HCT116 (cell line): ENCODE measurements around the gene PSTPIP2. TPM values are rescaled to one million over a fixed set of nuclear protein-coding genes. Genes with fewer than 3 reads are reported as not detected.

Source experiments
- ATAC-seq: fragments of 200-7000 bp; cut with Tn5 transposase; 2 replicates; pipeline ENCODE4 v1.9.1; 2020; ENCODE audit warnings: mild to moderate bottlenecking, moderate library complexity
- BruUV-seq: library from RNA; stranded (reverse); fragments of 400-500 nt; replicated peaks from 2 replicates; lab custom pipeline; 2021; lab: Mats Ljungman, UMichigan
- CTCF ChIA-PET: fragments of 300-600 bp; sonication (Branson Sonifier 250); formaldehyde crosslinking; loops from one replicate; lab custom pipeline; 2021; ENCODE audit warnings: antibody characterized with exemption; lab: Charles Lee
- POLR2A ChIA-PET: fragments of 300-600, 350-600 bp; sonication (Branson Sonifier 250); formaldehyde crosslinking; loops from one replicate; lab custom pipeline; 2021; ENCODE audit warnings: antibody characterized with exemption; lab: Charles Lee
- RAD21 ChIA-PET, 2 experiments: fragments of 300-600 bp; sonication (Branson Sonifier 250); formaldehyde crosslinking; loops; one replicate each; lab custom pipeline; 2023; ENCODE audit warnings: low total read pairs in 2 of 2; ENCODE audit not compliant: uncharacterized antibody in 2 of 2, unreplicated experiment in 2 of 2, low non-redundant PET in 1 of 2; lab: Charles Lee
- DNase-seq: peaks from one replicate; pipeline ENCODE4 v3.0.0-alpha.2; 2010; ENCODE audit warnings: low read depth, low spot score
- H2AFZ ChIP-seq: fragments of 200-600 bp; shearing (Covaris generic), sonication (generic); 2 replicates; pipeline ENCODE4 v1.6.1; 2017; ENCODE audit warnings: low read depth, mixed run types, mixed read lengths, antibody characterized with exemption, low read length; ENCODE audit not compliant: poor library complexity, severe bottlenecking
- H3K27ac ChIP-seq: 2 replicates; pipeline ENCODE4 v1.5.1; 2012; ENCODE audit warnings: low read depth, low read length
- H3K27me3 ChIP-seq: fragments of 200-600 bp; sonication (generic); 2 replicates; pipeline ENCODE4 v1.6.1; 2016; ENCODE audit warnings: mixed run types, low read length, mixed read lengths; ENCODE audit not compliant: insufficient read depth
- H3K36me3 ChIP-seq, 2 experiments: fragments of 200-500 bp in 1 of 2; fragments of 200-600 bp in 1 of 2; sonication (Bioruptor generic) in 1 of 2; sonication (generic) in 1 of 2; 2 replicates each; pipeline versions ENCODE4 v1.5.1 to v1.6.1; 2014 to 2016; ENCODE audit warnings: low read length in 2 of 2, inconsistent platforms in 1 of 2, mixed read lengths in 1 of 2, mixed run types in 1 of 2; ENCODE audit not compliant: insufficient read depth in 2 of 2, control insufficient read depth in 1 of 2
- H3K4me1 ChIP-seq, 2 experiments: fragments of 200-600 bp in 1 of 2; sonication (generic) in 1 of 2; 2 replicates each; pipeline versions ENCODE4 v1.5.1 to v1.6.1; 2012 to 2017; ENCODE audit warnings: low read length in 2 of 2, inconsistent platforms in 1 of 2, mild to moderate bottlenecking in 1 of 2, mixed read lengths in 1 of 2, mixed run types in 1 of 2, moderate library complexity in 1 of 2; ENCODE audit not compliant: insufficient read depth in 2 of 2, control insufficient read depth in 1 of 2
- H3K4me2 ChIP-seq: fragments of 200-600 bp; sonication (generic); 2 replicates; pipeline ENCODE4 v1.6.1; 2017; ENCODE audit warnings: mixed run types, low read length, mixed read lengths
- H3K4me3 ChIP-seq, 2 experiments: fragments of 200-600 bp in 1 of 2; sonication (generic) in 1 of 2; replicated peaks in 1 of 2; 2 replicates each; pipeline ENCODE4 v1.5.1; 2011 to 2016; ENCODE audit warnings: low read length in 2 of 2, control low read depth in 1 of 2, low read depth in 1 of 2, mild to moderate bottlenecking in 1 of 2, mixed read lengths in 1 of 2, mixed run types in 1 of 2
- H3K79me2 ChIP-seq: fragments of 200-600 bp; sonication (generic); 2 replicates; pipeline ENCODE4 v1.6.1; 2017; ENCODE audit warnings: mild to moderate bottlenecking, mixed run types, low read length, moderate library complexity, mixed read lengths; ENCODE audit not compliant: insufficient read depth
- H3K9ac ChIP-seq: fragments of 200-600 bp; sonication (generic); 2 replicates; pipeline ENCODE4 v1.6.1; 2016; ENCODE audit warnings: low read length, mixed read lengths
- H3K9me2 ChIP-seq: fragments of 200-600 bp; sonication (generic), shearing (Covaris generic); 2 replicates; pipeline ENCODE4 v1.6.1; 2017; ENCODE audit warnings: mixed run types, mild to moderate bottlenecking, moderate library complexity; ENCODE audit not compliant: insufficient read depth
- H3K9me3 ChIP-seq, 2 experiments: fragments of 200-500 bp in 1 of 2; fragments of 200-600 bp in 1 of 2; sonication (Bioruptor generic) in 1 of 2; sonication (generic) in 1 of 2; 2 replicates each; pipeline ENCODE4 v1.6.1; 2014 to 2017; ENCODE audit warnings: low read length in 2 of 2, mixed read lengths in 2 of 2, inconsistent platforms in 1 of 2, low read depth in 1 of 2, mild to moderate bottlenecking in 1 of 2, mixed run types in 1 of 2, moderate library complexity in 1 of 2; ENCODE audit not compliant: control insufficient read depth in 1 of 2, insufficient read depth in 1 of 2
- H4K20me1 ChIP-seq: fragments of 200-600 bp; sonication (generic), shearing (Covaris generic); 2 replicates; pipeline ENCODE4 v1.6.1; 2017; ENCODE audit warnings: mixed run types, mild to moderate bottlenecking, moderate library complexity; ENCODE audit not compliant: insufficient read depth
- ATF3 ChIP-seq: IDR thresholded peaks from 2 replicates; pipeline ENCODE4 v1.6.1; 2012
- CEBPB ChIP-seq: IDR thresholded peaks from 2 replicates; pipeline ENCODE4 v1.6.1; 2012; ENCODE audit warnings: low read depth
- EGR1 ChIP-seq: IDR thresholded peaks from 2 replicates; pipeline ENCODE4 v1.6.1; 2012; ENCODE audit warnings: low read depth
- MAX ChIP-seq: IDR thresholded peaks from 2 replicates; pipeline ENCODE4 v1.6.1; 2012
- SIN3A ChIP-seq: IDR thresholded peaks from 2 replicates; pipeline ENCODE4 v1.6.1; 2012; ENCODE audit warnings: low read depth
- SP1 ChIP-seq: IDR thresholded peaks from 2 replicates; pipeline ENCODE4 v1.6.1; 2012; ENCODE audit warnings: low read depth
- SRF ChIP-seq: IDR thresholded peaks from 2 replicates; pipeline ENCODE4 v1.6.1; 2012; ENCODE audit warnings: low read depth
- ZFX ChIP-seq: fragments of 450-650 bp; IDR thresholded peaks from 2 replicates; pipeline ENCODE4 v1.6.1; 2017
- intact Hi-C: fragments of 100-400 bp; cut with micrococcal nuclease; formaldehyde crosslinking; loops from 2 replicates; pipeline ENCODE4 v1.10.0; 2022
- total RNA-seq: library from RNA; stranded (reverse); gene quantifications from one replicate; pipeline ENCODE4 v1.2.1, GENCODE V29; 2021; ENCODE audit not compliant: unreplicated experiment

Gene PSTPIP2
- total RNA-seq, 1 experiment from 2014 or later: 20.0 TPM

- no peaks in the 10 kb centered on the region for H3K9me2 ChIP-seq
- no peak overlapping the region for H3K9ac ChIP-seq
- peak overlapping the region; percentile 84; the same call in 1 of the 2 replicates for H3K4me2 ChIP-seq
- peaks cover 12 to 24% of the 10 kb centered on the region in 2 experiments; a peak in 3 of 4 replicates for H3K4me1 ChIP-seq
- ChIA-PET CTCF (no interaction called here), POLR2A (no interaction called here)
- H2AFZ ChIP-seq: no peak overlapping the region
- no peaks in the 10 kb centered on the region for H3K27me3 ChIP-seq
- ATAC-seq: no peak
- intact Hi-C loops: no loop called here
- BruUV-seq: no TSS peak
- no peaks in the 10 kb centered on the region for H4K20me1 ChIP-seq
- no peaks in the 10 kb centered on the region for H3K9me3 ChIP-seq
- H3K27ac ChIP-seq: 0 out of 2 replicates have a peak overlapping the region, but pooled peaks have one; percentile 91
- peaks cover 38% of the 10 kb centered on the region for H3K79me2 ChIP-seq
- TF ChIP-seq CEBPB (no peak), ZFX (no peak), EGR1 (no peak), SRF (no peak), ATF3 (no peak), SP1 (no peak), SIN3A (no peak)
- TF ChIP-seq, all 23 proteins: peak for 0
- H3K36me3 ChIP-seq: peaks cover 5 to 8% of the 10 kb centered on the region in 2 experiments; a peak in 2 of 4 replicates
- no peak overlapping the region for H3K4me3 ChIP-seq
- DNase-seq: no peak
- RAD21 ChIA-PET: no interaction called here
Observed at GRCh38 chr18:46099463-46099862, 27.4 kb upstream of the PSTPIP2 start.

- DNase-seq (no peak), ATAC-seq (no peak)
- Histone ChIP-seq H3K9ac (peak overlapping the region; percentile 95), H3K27ac (peak overlapping the region; percentile 91), H3K4me2 (peak overlapping the region; percentile 84), H3K79me2 (peaks cover 46% of the 10 kb centered on the region), H3K4me1 (peaks cover 8 to 19% of the 10 kb centered on the region in 2 experiments; a peak in 3 of 4 replicates), H3K36me3 (peaks cover 8 to 12% of the 10 kb centered on the region in 2 experiments; a peak in 2 of 4 replicates), H3K9me2 (no peaks in the 10 kb centered on the region), H3K9me3 (no peaks in the 10 kb centered on the region), H4K20me1 (no peaks in the 10 kb centered on the region), H3K27me3 (no peaks in the 10 kb centered on the region), H3K4me3 (peak overlapping the region; percentile 93 to 99), H2AFZ (peak overlapping the region; percentile 7)
- peak; percentile 84 for TF ChIP-seq ZFX
- TF ChIP-seq MAX: no peak
- ChIA-PET RAD21 (no interaction called here), POLR2A (interaction anchor here (0.6 to 0.7 kb wide), 4 partner anchors 17 to 1964 kb away, joined by 3 read pairs; no protein-coding TSS in a partner anchor), CTCF (no interaction called here)
- intact Hi-C loops: no loop called here
- TSS peak; percentile 94 for BruUV-seq
Observed at GRCh38 chr18:46098616-46098933, 26.5 kb upstream of the PSTPIP2 start.
